Left lung (tissue), 10 donors: ENCODE results near the gene COL26A1. TPM values are rescaled to one million over a fixed set of nuclear protein-coding genes. Genes with fewer than 3 reads are reported as not detected.

ENCODE experiments used
- ATAC-seq: fragments of 200-7000 bp; cut with Tn5 transposase; one replicate; pipeline ENCODE4 v1.9.1; 2020; ENCODE audit warnings: moderate library complexity
- DNase-seq, 4 donors: peaks; one replicate each; pipeline ENCODE4 v3.0.0-alpha.2; 2013 to 2020
- H3K27ac ChIP-seq, 2 donors: fragments of 200-600 bp; sonication (generic) in 1 of 2; one replicate each; pipeline versions ENCODE4 v1.5.0 to v1.8.0; 2020 to 2021
- H3K27me3 ChIP-seq, 2 donors: fragments of 200-600 bp; sonication (generic) in 1 of 2; one replicate each; pipeline versions ENCODE4 v1.5.0 to v1.8.0; 2020 to 2021
- H3K36me3 ChIP-seq, 2 donors: fragments of 200-600 bp; sonication (generic) in 1 of 2; one replicate each; pipeline versions ENCODE4 v1.5.0 to v1.8.0; 2020 to 2021
- H3K4me1 ChIP-seq, 2 donors: fragments of 200-600 bp; one replicate each; pipeline ENCODE4 v1.8.0; 2021
- H3K4me3 ChIP-seq, 2 donors: fragments of 200-600 bp; sonication (generic) in 1 of 2; one replicate each; pipeline versions ENCODE4 v1.5.0 to v1.8.0; 2020 to 2021; ENCODE audit warnings: mild to moderate bottlenecking in 1 of 2
- H3K9me3 ChIP-seq, 2 donors: fragments of 200-600 bp; sonication (generic) in 1 of 2; one replicate each; pipeline versions ENCODE4 v1.5.0 to v1.8.0; 2020 to 2021
- CTCF ChIP-seq, 2 donors: fragments of 200-600 bp; sonication (generic) in 1 of 2; IDR thresholded peaks; one replicate each; pipeline versions ENCODE4 v1.5.0 to v1.8.0; 2021; ENCODE audit warnings: antibody characterized with exemption in 2 of 2
- intact Hi-C, 2 donors: fragments of 100-400 bp; cut with DNase I; formaldehyde crosslinking; loops; one replicate each; pipeline versions ENCODE4 v1.11.2 to v1.14.2; 2022
- polyA plus RNA-seq, 6 donors: library from polyadenylated mRNA; unstranded; fragments of 120-200 nt; gene quantifications; one replicate each; pipeline ENCODE4 v1.2.1, GENCODE V29; 2013; ENCODE audit not compliant: insufficient read length in 6 of 6
- total RNA-seq, 2 donors: library from RNA; stranded (reverse); fragmentation: NEBNext Ultra II Directional; extraction: Animal tissue kit (Norgen Biotek cat#: 25700); gene quantifications; one replicate each; pipeline ENCODE4 v1.2.1, GENCODE V29; 2021
- donor health status: DM: no; HTN: yes; CAD: no.
- donor health status: DM: no; HTN: no; CAD: no.

Gene COL26A1
- total and polyA plus RNA-seq, 8 donors = 0.76 to 7.7 (median 7.1) TPM; not detected in 1

DNA sequence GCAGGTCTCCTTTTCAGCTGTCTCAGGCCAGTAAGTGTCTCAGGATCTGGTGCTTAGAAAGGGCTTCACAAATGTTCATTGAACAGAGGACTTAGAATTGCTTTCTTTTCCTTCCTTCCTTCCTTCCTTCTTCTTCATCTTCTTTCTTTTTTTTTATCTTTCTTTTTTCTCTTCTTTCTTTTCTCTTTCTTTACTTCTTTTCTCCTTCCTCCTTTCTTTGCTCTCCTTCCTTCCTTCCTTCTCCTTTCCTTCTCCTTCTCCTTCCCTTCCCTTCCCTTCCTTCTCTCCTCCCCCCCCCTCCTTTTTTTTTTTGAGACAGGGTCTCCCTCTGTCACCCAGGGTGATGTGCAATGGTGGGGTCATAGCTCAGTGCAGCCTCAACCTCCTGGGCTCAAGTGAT is 34.6 kb downstream of the COL26A1 start:
- Histone ChIP-seq H3K9me3 (no peaks in the 10 kb centered on the region), H3K27ac (no peak overlapping the region), H3K4me1 (no peaks in the 10 kb centered on the region), H3K27me3 (peaks cover 0 to 45% of the 10 kb centered on the region in 2 donors), H3K36me3 (no peaks in the 10 kb centered on the region), H3K4me3 (no peak overlapping the region)
- TF ChIP-seq CTCF (IDR thresholded peaks at IDR 0.05) = no peak
- DNase-seq = no peak
- no peak for ATAC-seq
- intact Hi-C loops = no loop called here

- Histone ChIP-seq H3K27me3 (peaks cover 0 to 47% of the 10 kb centered on the region in 2 donors), H3K27ac (no peak overlapping the region), H3K9me3 (no peaks in the 10 kb centered on the region), H3K4me3 (no peak overlapping the region), H3K4me1 (no peaks in the 10 kb centered on the region), H3K36me3 (no peaks in the 10 kb centered on the region)
- DNase-seq = no peak
- no peak for TF ChIP-seq CTCF (IDR thresholded peaks at IDR 0.05)
- ATAC-seq = no peak
- intact Hi-C loops = no loop called here
These were observed 35.2 kb downstream of the COL26A1 start for GRCh38 chr7:101397770-101398324.

GRCh38 chr7:101398396-101399289 is 36.0 kb downstream of the COL26A1 start:
- no peak overlapping the region for H3K27ac ChIP-seq
- DNase-seq = no peak
- H3K36me3 ChIP-seq = no peaks in the 10 kb centered on the region
- no peak for TF ChIP-seq CTCF (IDR thresholded peaks at IDR 0.05)
- H3K4me1 ChIP-seq = no peaks in the 10 kb centered on the region
- H3K9me3 ChIP-seq = no peaks in the 10 kb centered on the region
- intact Hi-C loops = no loop called here
- peaks cover 0 to 55% of the 10 kb centered on the region in 2 donors for H3K27me3 ChIP-seq
- no peak overlapping the region for H3K4me3 ChIP-seq
- no peak for ATAC-seq

DNA sequence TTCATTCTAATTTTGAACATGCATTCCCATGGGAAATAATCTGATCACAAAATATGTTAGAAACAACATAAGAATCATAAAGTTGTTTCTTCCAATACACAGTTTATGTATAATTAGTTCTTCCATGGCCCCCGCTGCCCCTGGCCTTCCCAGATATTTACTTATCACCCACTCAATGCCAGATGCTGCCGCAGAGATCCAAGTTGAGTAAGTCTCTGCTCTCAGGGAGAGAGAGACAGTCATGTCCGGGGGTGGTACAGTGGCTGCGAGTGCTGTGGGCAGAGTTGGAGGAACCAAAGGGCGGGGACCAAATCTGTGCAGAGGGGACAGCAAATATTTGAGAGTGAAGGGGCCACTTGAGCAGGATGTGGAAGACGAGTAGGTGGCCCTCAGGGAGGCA is 37.1 kb downstream of the COL26A1 start:
- Histone ChIP-seq H3K27me3 (peaks cover 0 to 66% of the 10 kb centered on the region in 2 donors), H3K4me3 (no peak overlapping the region), H3K27ac (no peak overlapping the region), H3K9me3 (no peaks in the 10 kb centered on the region), H3K4me1 (no peaks in the 10 kb centered on the region), H3K36me3 (no peaks in the 10 kb centered on the region)
- no peak for DNase-seq
- ATAC-seq = no peak
- intact Hi-C loops = no loop called here
- no peak for TF ChIP-seq CTCF (IDR thresholded peaks at IDR 0.05)

GRCh38 chr7:101400751-101401150 is 38.1 kb downstream of the COL26A1 start:
- Histone ChIP-seq H3K9me3 (no peaks in the 10 kb centered on the region), H3K27me3 (peaks cover 0 to 66% of the 10 kb centered on the region in 2 donors), H3K27ac (no peak overlapping the region), H3K4me1 (no peaks in the 10 kb centered on the region), H3K36me3 (no peaks in the 10 kb centered on the region), H3K4me3 (no peak overlapping the region)
- intact Hi-C loops = no loop called here
- no peak for TF ChIP-seq CTCF (IDR thresholded peaks at IDR 0.05)
- no peak for ATAC-seq
- no peak for DNase-seq
